ENCODE data around the gene FAM163B.
"Not testable (repeated sequence)": the region's sequence is repeated elsewhere in the genome, so short reads cannot be mapped to it uniquely, and the experiment has no call there.

Gene FAM163B

DNA sequence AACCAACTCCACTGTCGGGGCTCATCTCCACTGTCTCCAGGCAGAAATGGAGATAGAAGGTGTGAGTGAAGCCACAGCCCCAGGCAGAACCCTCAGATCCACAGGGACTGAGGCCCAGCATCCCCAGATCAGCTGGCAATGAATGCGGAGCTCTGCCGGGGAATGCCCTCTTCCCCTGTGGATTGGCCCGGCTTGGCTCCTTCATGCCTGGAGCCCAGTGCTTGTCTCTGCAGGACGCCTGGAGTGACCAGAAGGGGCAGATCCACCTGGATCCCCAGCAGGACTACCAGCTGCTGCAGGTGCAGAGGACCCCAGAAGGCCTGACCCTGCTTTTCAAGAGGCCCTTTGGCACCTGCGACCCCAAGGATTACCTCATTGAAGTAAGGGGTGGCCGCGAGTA, 30.4 kb upstream of the FAM163B start:
- DNase-seq (ENCODE audit: low spot score): no peak

DNA sequence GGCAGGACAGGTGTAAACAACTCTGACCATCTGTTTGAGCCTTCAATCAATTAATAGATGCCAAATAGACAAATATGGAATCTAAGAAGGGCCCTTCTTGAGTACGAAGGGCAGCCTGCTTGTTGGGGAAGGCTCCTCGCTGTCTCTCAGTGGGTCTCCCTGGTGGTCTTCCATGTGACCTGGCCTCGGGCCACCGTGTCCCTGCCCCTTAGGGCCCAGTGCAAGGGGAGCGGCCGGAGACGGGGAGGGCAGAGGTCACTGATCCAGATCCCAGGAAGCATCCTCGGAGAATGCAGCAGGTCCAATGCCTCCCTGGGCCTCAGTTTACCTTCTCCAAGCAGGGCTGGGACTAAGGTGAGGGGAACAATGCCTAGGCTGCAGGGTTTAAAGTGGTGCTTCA, 29.5 kb upstream of the FAM163B start:
- DNase-seq (ENCODE audit: low spot score): no peak

DNA sequence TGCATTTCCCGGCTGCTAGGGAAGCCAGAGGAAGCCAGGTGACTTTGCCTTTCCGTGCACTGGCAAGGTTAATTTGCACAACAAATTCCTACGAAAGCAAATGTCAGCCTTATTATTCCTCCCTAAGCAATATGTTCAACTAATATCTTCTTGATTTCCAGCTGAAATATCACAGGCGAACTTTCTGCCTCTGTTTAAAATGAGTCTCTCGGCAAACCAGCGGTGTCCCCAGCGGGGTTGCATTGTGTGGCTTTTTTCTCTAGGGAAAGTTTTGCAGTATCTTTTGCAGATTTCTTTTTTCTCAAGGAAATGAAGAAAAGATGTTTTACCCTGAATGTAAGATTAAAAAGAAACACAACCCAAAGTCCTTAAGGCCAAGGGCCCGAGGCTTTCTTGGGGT, 28.9 kb upstream of the FAM163B start:
- no peak for DNase-seq (ENCODE audit: low spot score)

DNA sequence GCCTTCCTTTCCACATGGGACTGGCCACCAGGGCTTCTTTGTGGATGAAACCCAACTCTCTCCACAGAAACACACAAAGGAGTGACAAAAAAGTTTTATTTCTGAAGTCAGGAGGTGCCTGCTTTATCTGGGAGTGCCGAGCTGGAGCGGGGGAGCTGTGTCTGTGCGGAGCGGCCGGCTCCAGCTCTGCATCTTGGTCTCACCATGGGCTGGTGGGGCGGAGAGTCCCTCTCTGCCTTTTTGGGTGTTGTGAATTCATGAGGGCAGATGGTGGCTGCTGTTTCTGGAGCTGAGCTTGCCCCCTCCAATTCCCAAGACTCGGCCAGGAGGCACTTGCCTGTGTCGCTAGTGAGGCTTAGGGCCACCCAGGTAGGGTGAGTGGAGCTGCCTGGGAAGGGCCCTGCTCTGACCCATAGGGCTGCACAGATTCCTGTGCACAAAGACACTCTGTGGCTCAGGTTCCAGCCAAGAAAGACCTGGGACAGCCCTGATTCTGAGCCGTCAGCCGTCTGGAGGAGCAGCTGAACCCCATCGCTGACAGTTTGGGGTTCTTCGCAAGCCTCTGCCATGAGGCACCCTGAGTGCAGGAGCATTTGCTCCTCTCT, 28.4 kb upstream of the FAM163B start:
- no peak for DNase-seq (ENCODE audit: low spot score)

DNA sequence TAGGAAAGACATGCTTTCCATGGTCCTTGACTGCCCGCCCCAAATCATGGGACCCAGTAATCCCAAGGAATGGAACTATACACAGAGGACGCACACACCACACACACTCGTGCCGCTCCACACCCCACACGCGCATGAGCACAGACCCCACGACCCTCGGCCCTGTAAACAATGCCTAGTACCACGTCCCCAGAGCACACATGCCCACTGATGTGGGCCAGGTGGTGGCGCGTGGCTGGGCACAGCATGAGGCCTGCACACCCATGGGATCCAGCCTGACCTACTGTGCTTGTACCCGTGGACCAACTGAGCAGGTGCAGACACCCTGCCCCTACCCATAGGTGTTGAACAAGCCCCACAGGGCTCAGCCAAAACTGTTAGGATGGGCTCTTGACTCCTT, 27.7 kb upstream of the FAM163B start:
- no peak for DNase-seq (ENCODE audit: low spot score)

DNA sequence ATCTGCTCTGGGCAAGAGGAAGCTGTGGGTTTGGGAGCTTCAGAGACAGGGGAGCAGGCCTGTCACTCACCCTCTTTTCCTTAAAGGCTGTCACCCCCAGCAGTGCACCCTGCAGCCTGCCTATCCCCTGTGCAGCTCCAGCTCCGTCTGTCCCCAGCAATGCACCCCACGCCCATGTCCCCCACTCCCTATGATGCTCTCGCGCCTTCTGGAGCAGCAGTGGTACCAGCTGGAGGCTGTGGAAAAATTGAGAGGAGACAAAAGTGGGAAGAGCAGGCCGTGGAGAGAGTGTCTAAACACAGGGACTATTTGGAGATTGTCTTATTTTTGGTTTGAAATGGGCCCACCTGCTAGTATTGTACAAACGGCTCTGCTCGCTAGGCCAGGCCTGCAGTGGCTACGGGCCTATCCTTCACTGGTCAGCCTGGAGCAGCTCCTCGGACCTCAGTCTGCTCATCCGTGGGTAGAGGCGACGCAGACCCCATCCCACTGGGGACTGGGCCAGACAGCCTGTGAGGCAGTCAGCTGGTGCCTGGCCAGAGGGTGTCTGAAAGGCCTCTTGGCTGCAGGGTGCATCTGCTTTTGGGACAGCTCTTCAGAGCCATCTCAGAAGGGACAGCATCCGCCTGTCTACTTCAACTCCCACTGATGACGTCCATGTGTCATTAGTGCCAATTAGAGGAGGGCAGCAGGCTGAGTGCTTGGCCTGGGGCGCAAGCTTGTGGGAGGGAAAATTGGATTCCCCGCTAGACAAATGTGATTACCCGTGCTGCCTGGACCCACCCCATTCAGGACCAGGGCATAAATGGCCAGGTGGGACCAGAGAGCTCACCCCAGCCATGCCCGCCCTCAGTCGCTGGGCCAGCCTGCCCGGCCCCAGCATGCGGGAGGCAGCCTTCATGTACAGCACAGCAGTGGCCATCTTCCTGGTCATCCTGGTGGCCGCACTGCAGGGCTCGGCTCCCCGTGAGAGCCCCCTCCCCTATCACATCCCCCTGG, 26.6 kb upstream of the FAM163B start, which contains the start of gene DBH:
TSS of gene DBH (plus strand) at position 831 of the 999 bp plus-strand sequence. CDS start at position 840, 9 bp downstream.
- DNase-seq (ENCODE audit: low spot score): no peak

DNA sequence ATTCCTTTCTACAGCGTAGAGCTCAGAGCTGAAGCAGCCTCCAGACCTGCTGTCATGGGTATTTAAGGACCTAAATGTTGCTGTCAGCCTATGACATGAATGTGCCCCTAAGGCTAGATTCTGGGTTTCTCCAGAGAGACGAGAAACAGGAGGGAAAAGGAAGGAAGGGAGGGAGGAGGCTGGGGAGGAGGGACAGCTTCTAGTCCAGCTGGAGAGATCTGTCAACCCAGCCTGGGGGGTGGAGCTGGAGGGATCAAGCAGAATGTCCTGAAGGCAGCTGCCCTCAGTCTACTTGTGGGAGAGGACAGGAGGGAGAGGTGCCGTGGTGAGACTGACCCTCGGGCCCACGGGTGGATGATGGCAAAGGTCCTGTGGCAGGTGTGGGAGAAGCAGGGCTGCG, 25.9 kb upstream of the FAM163B start:
- DNase-seq (ENCODE audit: low spot score): no peak

DNA sequence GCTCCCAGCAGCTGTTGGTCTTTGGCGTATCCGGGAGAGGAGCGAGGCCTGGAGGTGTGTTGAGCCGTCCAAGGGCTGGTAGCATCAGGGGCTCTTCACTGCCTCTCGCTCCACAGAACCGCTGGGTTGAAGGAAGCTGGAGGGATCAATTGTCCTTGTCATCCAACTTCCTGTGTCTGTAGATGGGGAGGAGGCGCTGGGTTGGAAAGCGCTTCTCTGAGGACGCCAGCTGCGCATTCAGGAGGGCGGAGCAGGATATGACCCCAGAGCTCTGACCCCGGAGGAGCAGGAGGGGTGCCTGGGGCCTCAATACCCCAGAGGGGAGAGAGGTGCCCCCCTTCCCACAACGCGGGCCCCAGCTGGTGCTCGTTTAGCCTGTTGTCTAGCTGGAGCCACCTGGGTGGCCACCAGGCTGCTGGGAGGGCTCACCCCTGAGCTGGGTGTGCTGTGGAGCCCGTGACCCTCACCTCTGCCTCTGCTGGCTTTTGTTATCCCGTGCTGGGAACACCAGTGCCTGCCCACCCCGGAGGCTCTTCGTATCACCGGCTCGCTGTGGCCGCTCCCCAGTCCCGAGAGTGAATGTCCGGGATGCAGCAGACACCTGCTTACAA, 25.0 kb upstream of the FAM163B start:
- DNase-seq (ENCODE audit: low spot score): no peak

DNA sequence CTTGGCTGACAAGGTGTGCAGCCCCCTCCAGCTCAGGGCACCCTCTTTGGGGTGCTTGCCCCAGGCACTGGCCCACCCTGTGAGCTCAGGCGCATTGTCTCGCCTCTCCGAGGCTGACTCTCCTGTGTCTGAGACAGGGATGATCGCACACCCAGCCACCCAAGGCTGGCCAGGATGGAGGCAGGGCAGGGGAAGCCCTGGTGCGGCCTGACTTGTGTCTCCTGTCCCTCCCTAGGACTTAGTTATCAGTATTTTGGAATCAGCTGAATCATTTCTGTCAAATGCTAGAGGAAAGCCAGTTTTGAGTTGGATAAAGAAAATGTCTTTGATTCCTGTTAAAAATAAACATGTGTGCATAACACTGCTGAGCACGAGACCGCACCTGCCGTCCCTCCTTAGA, 24.5 kb upstream of the FAM163B start:
- no peak for DNase-seq (ENCODE audit: low spot score)

DNA sequence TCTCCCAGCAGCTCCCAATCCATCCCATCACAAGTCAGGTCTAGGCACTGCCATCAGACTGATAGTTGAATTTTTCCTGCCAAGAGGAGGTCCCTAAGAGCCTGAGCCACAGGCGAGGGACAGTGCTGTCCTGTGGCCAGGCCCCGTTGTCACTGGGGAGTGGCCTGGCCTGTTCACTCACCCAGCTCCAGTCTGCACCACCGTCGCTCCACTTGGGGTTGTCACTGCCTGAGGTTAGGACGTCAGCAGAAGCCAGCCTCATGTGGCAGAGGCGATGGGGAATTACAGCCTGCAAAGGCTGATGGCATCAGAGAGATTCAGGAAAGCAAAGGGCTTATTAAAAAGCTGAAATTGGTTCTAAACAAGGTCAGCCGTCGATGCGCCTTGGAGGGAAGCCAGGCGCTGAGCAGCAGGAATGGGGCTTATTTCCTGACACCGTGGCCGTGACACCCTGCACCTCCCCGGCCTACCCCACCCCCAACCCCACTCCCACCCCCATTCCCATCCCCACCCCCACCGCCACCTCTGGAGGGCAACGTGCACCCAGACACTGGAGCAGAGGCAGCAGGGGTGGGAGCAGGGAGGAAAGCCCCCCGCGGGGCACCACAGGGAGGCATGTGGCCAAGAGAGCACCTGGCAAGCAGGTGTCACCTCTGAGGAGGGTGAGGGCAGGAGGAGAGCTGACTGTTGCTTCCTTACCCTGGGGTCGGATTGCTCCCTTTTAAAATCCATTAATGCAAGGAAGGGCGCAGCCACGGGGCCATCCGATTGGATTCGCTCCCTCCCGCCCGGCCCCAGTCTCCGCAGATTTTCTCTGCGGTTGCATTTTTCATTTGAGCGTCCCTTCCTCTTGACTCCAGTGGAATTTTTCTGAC, 23.9 kb upstream of the FAM163B start:
- DNase-seq (ENCODE audit: low spot score): no peak

DNA sequence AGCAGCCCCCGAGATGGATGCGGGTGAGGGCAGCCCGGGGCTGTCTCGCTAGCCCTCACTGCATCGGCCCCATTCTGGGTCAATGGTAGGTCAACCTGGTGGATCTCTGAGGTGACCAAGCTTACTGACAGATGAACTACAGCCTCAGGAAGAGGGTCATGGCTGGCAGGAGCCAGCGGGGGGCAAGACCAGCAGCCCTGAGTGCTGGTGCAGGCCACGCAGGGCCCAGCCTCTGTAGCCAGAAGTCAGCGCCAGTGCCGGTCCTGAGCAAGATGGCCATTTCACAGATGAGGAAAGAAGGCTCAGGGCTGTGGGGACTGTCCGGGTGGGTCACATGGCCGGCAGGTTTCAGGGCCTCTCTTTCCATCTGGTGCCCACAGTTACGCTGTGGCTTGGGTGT, 21.9 kb upstream of the FAM163B start:
- DNase-seq (ENCODE audit: low spot score): no peak

DNA sequence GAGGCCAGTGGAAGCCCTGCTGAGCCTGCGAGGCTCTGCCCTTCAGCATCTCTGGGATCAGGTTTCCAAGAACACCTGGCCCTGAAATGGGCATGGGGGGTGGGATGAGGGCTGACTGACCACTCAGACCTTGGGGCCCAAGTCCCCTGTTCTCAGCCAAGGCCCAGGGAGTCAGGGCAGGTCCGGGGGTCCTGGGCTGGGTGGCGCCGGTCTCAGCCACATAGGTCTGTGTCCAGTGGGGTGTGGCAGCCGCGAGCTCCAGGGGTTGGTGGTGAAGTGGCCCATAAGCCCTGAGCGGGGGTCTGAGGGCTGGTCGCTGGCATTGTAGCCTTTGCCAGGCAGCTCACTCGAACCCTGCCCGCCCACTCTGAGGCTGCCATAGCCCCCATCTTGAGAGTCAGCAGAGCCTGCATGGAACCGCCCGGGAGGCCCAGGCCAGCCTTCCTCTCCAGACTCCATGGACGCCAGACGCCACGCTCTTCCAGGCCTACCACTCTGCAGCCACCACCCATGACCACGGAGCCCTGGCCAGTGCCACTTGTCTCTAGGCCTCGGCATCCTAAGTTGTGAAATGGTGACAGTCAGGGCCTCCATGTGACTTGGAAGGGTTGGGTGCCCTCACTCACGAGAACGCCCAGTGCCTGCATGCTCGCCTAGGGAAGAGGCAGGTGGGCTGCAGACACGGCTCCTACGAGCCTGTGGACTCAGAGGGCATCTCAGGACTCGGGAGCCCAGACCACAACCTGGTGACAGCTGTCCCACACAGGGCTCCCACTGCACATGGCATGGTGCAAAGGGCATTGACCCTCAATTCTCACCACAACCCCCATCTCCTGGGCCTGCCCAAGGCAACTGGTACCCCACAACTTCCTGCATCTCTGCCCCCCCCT, 20.3 kb upstream of the FAM163B start:
- no peak for DNase-seq (ENCODE audit: low spot score)

DNA sequence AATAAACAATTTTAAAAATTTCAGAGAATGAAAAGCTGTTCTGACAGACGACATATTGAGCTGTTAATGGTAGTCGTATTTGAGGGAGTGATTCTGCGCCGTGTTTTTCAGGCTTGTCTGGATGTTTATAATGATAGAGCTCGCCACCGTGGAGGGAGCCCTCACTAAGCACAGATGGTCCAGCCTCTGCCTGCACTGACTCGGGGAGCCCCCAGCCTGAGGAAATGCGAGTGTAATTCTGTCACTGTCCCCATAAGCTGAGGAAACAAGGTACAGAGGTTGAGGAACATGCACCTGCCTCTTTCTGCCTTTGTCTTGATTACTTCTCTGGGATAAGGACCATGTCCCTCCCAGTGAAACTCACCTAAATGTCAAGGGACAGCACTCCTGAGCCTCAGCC, 19.6 kb upstream of the FAM163B start:
- DNase-seq (ENCODE audit: low spot score): no peak

DNA sequence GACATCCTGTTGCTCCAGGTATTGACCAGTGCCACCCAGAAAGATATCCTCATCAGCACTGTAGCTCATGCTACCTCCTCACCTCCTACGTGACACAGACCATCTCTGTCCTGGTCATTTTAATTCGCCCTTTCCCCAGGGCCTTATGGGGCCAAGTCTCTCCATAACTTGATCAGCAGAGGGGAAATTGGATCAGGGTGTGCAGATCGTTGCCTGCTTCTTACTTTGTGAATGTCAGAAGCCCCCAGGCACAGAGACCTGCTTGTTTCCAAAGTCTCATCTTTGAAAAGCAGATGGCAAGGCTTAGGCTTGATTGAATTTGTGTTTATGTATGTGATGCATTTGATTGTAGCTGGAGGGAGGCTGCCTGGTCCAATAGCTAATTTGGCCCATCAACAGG, 18.2 kb upstream of the FAM163B start:
- no peak for DNase-seq (ENCODE audit: low spot score)

DNA sequence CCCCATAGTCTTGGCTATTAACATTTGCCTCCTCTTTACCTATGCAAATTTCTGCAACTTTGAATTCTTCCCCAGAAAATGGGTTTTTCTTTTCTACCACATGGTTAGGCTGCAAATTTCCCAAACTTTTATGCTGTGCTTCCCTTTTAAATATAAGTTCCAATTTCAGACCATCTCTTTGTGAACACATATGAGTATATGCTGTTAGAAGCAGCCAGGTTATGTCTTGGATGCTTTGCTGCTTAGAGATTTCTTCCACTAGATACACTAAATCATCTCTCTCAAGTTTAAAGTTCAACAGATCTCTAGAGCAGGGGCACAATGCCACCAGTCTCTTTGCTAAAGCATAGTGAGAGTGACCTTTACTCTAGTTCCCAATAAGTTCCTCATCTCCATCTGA, 16.8 kb upstream of the FAM163B start:
- not testable (repeated sequence) for DNase-seq (ENCODE audit: low spot score)

DNA sequence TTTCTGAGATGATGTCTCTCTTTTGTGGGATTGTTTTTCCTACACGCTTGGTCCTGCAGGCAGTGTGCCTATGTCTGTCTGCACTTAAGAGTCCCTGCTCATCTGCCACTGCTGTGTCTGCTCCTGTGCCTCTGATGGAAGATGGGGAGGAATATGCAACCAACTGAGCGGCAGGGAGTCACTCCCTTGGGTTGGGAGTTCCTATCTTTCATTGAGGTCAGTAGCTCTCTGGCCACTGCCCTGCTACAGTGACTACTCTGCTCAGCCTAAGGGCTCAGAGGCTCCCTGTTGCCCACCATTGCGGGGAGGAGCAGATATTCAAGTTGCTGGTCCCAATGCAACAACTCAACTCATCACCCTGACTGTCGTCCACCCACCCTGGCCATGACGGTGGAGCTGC, 13.4 kb upstream of the FAM163B start:
- DNase-seq (ENCODE audit: low spot score): no peak

DNA sequence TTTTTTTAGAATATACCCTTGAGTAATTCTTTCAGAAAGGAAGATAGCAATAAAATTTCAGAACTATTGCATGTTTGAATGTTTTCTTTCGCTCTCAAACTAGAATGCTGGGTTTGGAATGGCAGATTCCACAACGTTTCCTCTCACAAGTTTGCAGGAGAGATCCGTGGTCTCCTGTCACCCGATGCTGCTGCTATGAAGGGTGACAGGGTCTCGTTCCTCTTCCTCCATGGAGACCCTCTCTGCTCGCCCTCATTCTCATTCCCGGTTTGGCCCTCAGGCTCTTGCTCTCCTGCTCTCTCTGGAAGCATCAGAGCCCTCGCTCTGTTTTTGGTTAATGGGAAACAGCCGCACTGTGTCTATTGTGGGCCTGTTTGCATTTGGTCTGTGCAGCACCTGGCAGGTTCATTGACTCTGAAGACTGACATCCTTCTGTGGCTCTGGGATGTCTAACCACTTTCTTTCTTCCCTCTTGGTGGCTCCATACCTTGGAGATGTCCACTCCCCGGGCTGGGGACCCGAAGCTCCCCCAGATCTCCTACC, 12.6 kb upstream of the FAM163B start:
- no peak for DNase-seq (ENCODE audit: low spot score)

DNA sequence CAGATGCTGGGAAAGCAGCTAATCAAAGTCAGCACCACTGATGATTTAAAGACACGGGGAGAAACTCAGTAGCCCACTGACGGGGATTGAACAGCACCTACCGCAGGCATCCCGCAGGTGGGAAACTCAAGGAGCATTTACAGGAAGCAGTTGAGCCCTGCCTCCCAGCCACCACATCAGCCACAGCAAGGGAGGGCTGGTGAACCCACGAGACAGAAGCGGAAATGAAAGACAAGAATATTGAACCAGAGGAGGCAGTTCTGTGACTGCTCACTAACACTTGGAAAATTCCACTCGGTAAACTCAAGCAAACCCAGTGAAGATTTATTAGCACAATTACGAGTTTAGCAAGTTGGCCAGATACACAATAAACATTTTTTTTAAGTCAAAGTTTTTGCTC, 10.6 kb upstream of the FAM163B start:
- DNase-seq (ENCODE audit: low spot score): no peak

DNA sequence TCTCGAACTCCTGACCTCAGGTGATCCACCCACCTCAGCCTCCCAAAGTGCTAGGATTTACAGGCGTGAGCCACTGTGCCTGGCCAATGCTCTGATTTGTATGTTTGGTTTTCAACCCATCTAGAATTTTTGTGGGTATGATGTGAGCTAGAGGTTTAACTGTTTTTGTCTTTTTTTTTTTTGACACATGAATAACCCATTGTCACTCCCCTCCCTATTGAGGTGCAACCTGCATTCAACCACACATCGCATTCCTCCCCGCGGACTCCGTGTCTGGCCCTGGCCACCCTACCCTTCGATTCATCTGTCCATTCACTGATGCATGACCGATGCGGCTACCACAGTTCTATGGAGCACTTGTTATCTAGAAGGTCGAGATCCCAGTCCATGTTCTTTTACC, 9.5 kb upstream of the FAM163B start:
- no peak for DNase-seq (ENCODE audit: low spot score)

DNA sequence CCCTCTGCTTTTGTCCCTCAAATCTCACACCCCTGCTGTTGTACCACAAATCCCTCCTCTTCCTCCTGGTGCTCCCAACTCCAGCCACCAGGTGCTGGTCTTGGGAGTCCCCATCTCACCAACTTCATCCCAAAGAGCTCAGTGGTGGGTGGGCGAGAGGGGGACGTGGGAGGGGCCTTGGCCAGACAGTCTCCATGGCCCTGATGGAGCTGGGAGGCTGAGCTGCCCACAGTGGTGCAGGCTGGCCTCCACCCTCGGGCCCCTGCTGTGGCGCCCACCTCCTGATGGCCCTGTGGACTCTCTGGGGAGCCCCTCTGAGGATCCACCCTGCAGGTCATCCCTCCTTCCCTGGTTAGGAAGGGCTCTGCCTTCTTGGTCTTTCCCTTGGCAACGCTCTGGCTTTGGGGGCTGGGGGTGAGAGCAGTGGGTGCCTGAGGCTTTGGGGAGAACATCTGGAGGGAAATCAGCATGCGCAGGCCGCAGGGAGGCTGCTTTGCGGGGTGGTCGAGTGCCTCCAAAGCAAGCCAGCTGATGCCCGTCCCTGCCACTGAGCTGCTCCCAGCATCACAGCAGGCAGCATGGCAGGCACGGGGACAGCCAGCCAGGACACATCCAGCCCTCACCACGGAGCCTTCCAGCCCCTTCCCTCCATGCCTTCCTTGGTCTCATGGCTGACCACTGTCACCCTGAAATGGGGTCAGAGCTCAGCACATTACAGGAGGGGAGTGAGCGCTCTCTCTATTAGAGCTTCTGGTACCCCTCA, 7.6 kb upstream of the FAM163B start:
- no peak for DNase-seq (ENCODE audit: low spot score)
